B cell (primary cell): ENCODE data around the gene HOXD4. TPM values are rescaled to one million over a fixed set of nuclear protein-coding genes. Genes with fewer than 3 reads are reported as not detected.

ENCODE experiments used
- ATAC-seq: fragments of 200-7000 bp; cut with Tn5 transposase; one replicate; pipeline ENCODE4 v1.10.0; 2021; ENCODE audit warnings: low read depth, mild to moderate bottlenecking, moderate number of reproducible peaks, moderate library complexity
- CTCF ChIA-PET: fragments of 350-600 bp; sonication (Branson Sonifier 250); formaldehyde crosslinking; loops from one replicate; lab custom pipeline; 2021; ENCODE audit warnings: antibody characterized with exemption, inconsistent platforms; lab: Charles Lee
- POLR2A ChIA-PET: fragments of 350-600 bp; sonication (Branson Sonifier 250); formaldehyde crosslinking; loops from one replicate; lab custom pipeline; 2021; ENCODE audit warnings: antibody characterized with exemption; lab: Charles Lee
- DNase-seq: peaks from one replicate; pipeline ENCODE4 v3.0.0; 2013
- H2AFZ ChIP-seq: 2 replicates; pipeline ENCODE4 v1.6.1; 2012; ENCODE audit warnings: mild to moderate bottlenecking, low read depth, low read length; ENCODE audit not compliant: insufficient read depth, poor library complexity, severe bottlenecking
- H3K27ac ChIP-seq, 2 donors: 1 replicate in 1 of 2; 2 replicates in 1 of 2; pipeline ENCODE4 v1.5.1; 2012 to 2013; ENCODE audit warnings: low read length in 2 of 2, mild to moderate bottlenecking in 2 of 2, moderate library complexity in 1 of 2
- H3K27me3 ChIP-seq, 4 experiments: fragments of 200-600 bp in 1 of 4; sonication (generic) in 1 of 4; replicated peaks in 1 of 4; 1 replicate in 2 of 4; 2 replicates in 2 of 4; pipeline versions ENCODE4 v1.6.1 to v1.7.0; 2013 to 2016; ENCODE audit warnings: low read length in 3 of 4, mild to moderate bottlenecking in 2 of 4, mixed read lengths in 1 of 4, moderate library complexity in 1 of 4; ENCODE audit not compliant: insufficient read depth in 4 of 4, control insufficient read depth in 3 of 4; ENCODE audit errors: control extremely low read depth in 1 of 4
- H3K36me3 ChIP-seq, 2 experiments: replicated peaks in 1 of 2; 1 replicate in 1 of 2; 2 replicates in 1 of 2; pipeline versions ENCODE4 v1.6.1 to v1.7.1; 2013; ENCODE audit warnings: low read length in 1 of 2; ENCODE audit not compliant: insufficient read depth in 2 of 2, control insufficient read depth in 1 of 2; ENCODE audit errors: control extremely low read depth in 1 of 2, extremely low read depth in 1 of 2
- H3K4me1 ChIP-seq, 2 donors: fragments of 200-600 bp in 1 of 2; sonication (generic) in 1 of 2; 1 replicate in 1 of 2; 2 replicates in 1 of 2; pipeline versions ENCODE4 v1.5.1 to v1.6.1; 2013 to 2017; ENCODE audit warnings: low read length in 2 of 2; ENCODE audit not compliant: control insufficient read depth in 2 of 2, insufficient read depth in 2 of 2
- H3K4me2 ChIP-seq: replicated peaks from 2 replicates; pipeline ENCODE3; 2012; ENCODE audit warnings: mild to moderate bottlenecking, low read depth, low read length; ENCODE audit not compliant: poor library complexity, severe bottlenecking
- H3K4me3 ChIP-seq, 5 experiments: fragments of 200-600 bp in 1 of 5; sonication (generic) in 1 of 5; 1 replicate in 3 of 5; 2 replicates in 2 of 5; pipeline versions ENCODE4 v1.5.1 to v1.7.0; 2011 to 2016; ENCODE audit warnings: low read length in 4 of 5, mild to moderate bottlenecking in 4 of 5, low read depth in 2 of 5, control low read depth in 1 of 5, moderate library complexity in 1 of 5; ENCODE audit not compliant: insufficient read depth in 1 of 5; ENCODE audit errors: control extremely low read depth in 1 of 5, extremely low read depth in 1 of 5
- H3K79me2 ChIP-seq: fragments of 200-600 bp; sonication (generic); one replicate; pipeline ENCODE4 v1.6.0; 2016; ENCODE audit warnings: low read length; ENCODE audit not compliant: control insufficient read depth, insufficient read depth
- H3K9ac ChIP-seq: fragments of 200-600 bp; sonication (generic); 2 replicates; pipeline ENCODE4 v1.6.1; 2017; ENCODE audit warnings: mild to moderate bottlenecking, low read length, moderate library complexity
- H3K9me3 ChIP-seq, 3 donors: one replicate each; pipeline versions ENCODE4 v1.6.1 to v1.7.1; 2013; ENCODE audit warnings: low read length in 2 of 3; ENCODE audit not compliant: control insufficient read depth in 2 of 3, insufficient read depth in 1 of 3; ENCODE audit errors: control extremely low read depth in 1 of 3
- H4K20me1 ChIP-seq: 2 replicates; pipeline ENCODE4 v1.6.0; 2012; ENCODE audit warnings: mild to moderate bottlenecking, low read length; ENCODE audit not compliant: insufficient read depth, control insufficient read depth, poor library complexity, severe bottlenecking
- H3K27ac Mint-ChIP-seq: one replicate; pipeline ENCODE4 v1.8.0; 2021; ENCODE audit warnings: mixed read lengths
- H3K27me3 Mint-ChIP-seq: one replicate; pipeline ENCODE4 v1.8.0; 2021; ENCODE audit warnings: mixed read lengths
- H3K4me1 Mint-ChIP-seq: one replicate; pipeline ENCODE4 v1.8.0; 2021; ENCODE audit warnings: mixed read lengths
- H3K4me3 Mint-ChIP-seq: one replicate; pipeline ENCODE4 v1.8.0; 2021; ENCODE audit warnings: mixed read lengths
- H3K9me3 Mint-ChIP-seq: one replicate; pipeline ENCODE4 v1.8.0; 2022; ENCODE audit warnings: mixed read lengths; ENCODE audit not compliant: insufficient read depth
- CTCF ChIP-seq: fragments of 200-600 bp; IDR thresholded peaks from one replicate; pipeline ENCODE4 v1.8.0; 2022; ENCODE audit warnings: antibody characterized with exemption, mild to moderate bottlenecking
- EZH2 ChIP-seq: IDR thresholded peaks from 2 replicates; pipeline ENCODE4 v1.6.1; 2012; ENCODE audit warnings: borderline replicate concordance, low read depth, mild to moderate bottlenecking, moderate library complexity, low read length; ENCODE audit not compliant: insufficient read depth, poor library complexity, severe bottlenecking
- WGBS: methylation state at CpG from one replicate; pipeline ENCODE4 v1.1.5; 2013; ENCODE audit warnings: missing lambda C conversion rate; ENCODE audit not compliant: insufficient coverage; 5-methylcytosine and 5-hydroxymethylcytosine counted together
- intact Hi-C: fragments of 100-400 bp; cut with micrococcal nuclease; formaldehyde crosslinking; loops from one replicate; pipeline ENCODE4 v1.10.0; 2022
- polyA plus RNA-seq: library from polyadenylated mRNA; depleted of rRNA; stranded (reverse); fragments of >200 nt; gene quantifications from 2 replicates; pipeline ENCODE4 v1.2.3, GENCODE V29; 2012
- total RNA-seq, 2 donors: library from RNA; stranded (reverse); fragments of 120-200 nt in 1 of 2; gene quantifications; 1 replicate in 1 of 2; 2 replicates in 1 of 2; pipeline versions ENCODE4 v1.2.3 to v1.2.4, GENCODE V29; 2013 to 2022

The HOXD4 gene
- total and polyA plus RNA-seq, 2 donors (not counting 1 experiment from before 2014, with no cell fraction given), result not detected

GRCh38 chr2:176138923-176139660 lies 12.3 kb upstream of the HOXD4 start:
- Mint-ChIP-seq H3K27ac (no peak overlapping the region), H3K9me3 (no peaks in the 10 kb centered on the region), H3K27me3 (peaks cover 82% of the 10 kb centered on the region), H3K4me3 (no peak overlapping the region), H3K4me1 (peaks cover 27% of the 10 kb centered on the region)
- Histone ChIP-seq H3K4me3 (no peak overlapping the region), H3K9ac (no peak overlapping the region), H3K9me3 (peaks cover 0 to 33% (median 6%) of the 10 kb centered on the region in 3 donors), H3K27ac (no peak overlapping the region), H3K36me3 (no peaks in the 10 kb centered on the region), H3K27me3 (peaks cover 0 to 91% (median 73%) of the 10 kb centered on the region in 4 experiments), H3K4me2 (no peak overlapping the region), H3K79me2 (no peaks in the 10 kb centered on the region), H4K20me1 (no peaks in the 10 kb centered on the region), H3K4me1 (peaks cover 19 to 40% of the 10 kb centered on the region in 2 donors), H2AFZ (no peak overlapping the region)
- ChIA-PET POLR2A (no interaction called here), CTCF (interaction anchor here (0.7 to 3.8 kb wide), 7 partner anchors 8 to 1546 kb away, joined by 3 to 26 read pairs (median 13); no protein-coding TSS in a partner anchor)
- WGBS, result 12% methylated on average over 24 of the region's 28 CpGs
- ATAC-seq (no peak), DNase-seq (peak; percentile 41)
- intact Hi-C loops, result no loop called here
- TF ChIP-seq CTCF (no peak), EZH2 (no peak)
